ENCODE data around the gene SLC22A23. TPM values are rescaled to one million over a fixed set of nuclear protein-coding genes. Genes with fewer than 3 reads are reported as not detected.

Gene SLC22A23
- total RNA-seq, 1 donor from 2014 or later = 14.6 TPM

DNA sequence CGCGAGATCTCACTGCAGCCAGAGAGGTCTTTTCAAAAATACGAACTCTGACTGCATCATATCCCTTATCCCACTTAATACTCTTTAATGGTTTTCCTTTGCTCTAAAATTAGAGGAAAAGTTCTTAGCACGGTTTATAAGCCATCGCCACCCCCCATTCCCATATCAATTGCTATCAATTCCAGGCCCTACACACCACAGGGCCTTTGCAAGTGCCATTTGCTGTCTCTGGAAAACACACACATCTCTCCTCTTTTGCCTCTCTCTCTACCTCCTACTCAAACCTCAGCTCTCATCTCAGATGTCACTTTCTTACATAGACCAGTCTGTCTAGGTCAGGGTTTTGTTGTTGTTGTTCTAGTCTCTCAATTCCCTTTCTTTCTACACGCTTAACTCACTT lies 9.8 kb downstream of the SLC22A23 start:
- no peak overlapping the region for H3K4me3 Mint-ChIP-seq
- no peaks in the 10 kb centered on the region for H3K27me3 Mint-ChIP-seq (ENCODE audit: low read depth)
- no peak for DNase-seq (ENCODE audit: low read depth, low spot score)
- H3K27ac Mint-ChIP-seq (ENCODE audit: unreplicated experiment) = no peak overlapping the region
- no peaks in the 10 kb centered on the region for H3K9me3 Mint-ChIP-seq
- H3K36me3 Mint-ChIP-seq (ENCODE audit: low read depth) = peaks cover 4% of the 10 kb centered on the region
- TF ChIP-seq, protein P1, sequence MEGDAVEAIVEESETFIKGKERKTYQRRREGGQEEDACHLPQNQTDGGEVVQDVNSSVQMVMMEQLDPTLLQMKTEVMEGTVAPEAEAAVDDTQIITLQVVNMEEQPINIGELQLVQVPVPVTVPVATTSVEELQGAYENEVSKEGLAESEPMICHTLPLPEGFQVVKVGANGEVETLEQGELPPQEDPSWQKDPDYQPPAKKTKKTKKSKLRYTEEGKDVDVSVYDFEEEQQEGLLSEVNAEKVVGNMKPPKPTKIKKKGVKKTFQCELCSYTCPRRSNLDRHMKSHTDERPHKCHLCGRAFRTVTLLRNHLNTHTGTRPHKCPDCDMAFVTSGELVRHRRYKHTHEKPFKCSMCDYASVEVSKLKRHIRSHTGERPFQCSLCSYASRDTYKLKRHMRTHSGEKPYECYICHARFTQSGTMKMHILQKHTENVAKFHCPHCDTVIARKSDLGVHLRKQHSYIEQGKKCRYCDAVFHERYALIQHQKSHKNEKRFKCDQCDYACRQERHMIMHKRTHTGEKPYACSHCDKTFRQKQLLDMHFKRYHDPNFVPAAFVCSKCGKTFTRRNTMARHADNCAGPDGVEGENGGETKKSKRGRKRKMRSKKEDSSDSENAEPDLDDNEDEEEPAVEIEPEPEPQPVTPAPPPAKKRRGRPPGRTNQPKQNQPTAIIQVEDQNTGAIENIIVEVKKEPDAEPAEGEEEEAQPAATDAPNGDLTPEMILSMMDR (conservative IDR thresholded peaks at IDR 0.05) = no peak
- H3K4me1 Mint-ChIP-seq = peaks cover 25% of the 10 kb centered on the region

- H3K27me3 Mint-ChIP-seq (ENCODE audit: low read depth) = no peaks in the 10 kb centered on the region
- H3K36me3 Mint-ChIP-seq (ENCODE audit: low read depth) = peaks cover 4% of the 10 kb centered on the region
These were observed 10.7 kb downstream of the SLC22A23 start for GRCh38 chr6:3446184-3446583.

GRCh38 chr6:3444276-3445088 lies 12.4 kb downstream of the SLC22A23 start:
- Mint-ChIP-seq H3K4me1 (peaks cover 25% of the 10 kb centered on the region), H3K9me3 (no peaks in the 10 kb centered on the region), H3K4me3 (peak overlapping the region; percentile 21), H3K36me3 (ENCODE audit: low read depth) (no peaks in the 10 kb centered on the region), H3K27ac (ENCODE audit: unreplicated experiment) (peak overlapping the region; percentile 7), H3K27me3 (ENCODE audit: low read depth) (no peaks in the 10 kb centered on the region)
- TF ChIP-seq, protein P1 (conservative IDR thresholded peaks at IDR 0.05) = no peak
- DNase-seq (ENCODE audit: low read depth, low spot score) = no peak

More at GRCh38 chr6:3446184-3446583, 10.7 kb downstream of the SLC22A23 start:
- Mint-ChIP-seq H3K27ac (ENCODE audit: unreplicated experiment) (no peak overlapping the region), H3K4me1 (peaks cover 25% of the 10 kb centered on the region), H3K9me3 (no peaks in the 10 kb centered on the region), H3K4me3 (no peak overlapping the region)
- DNase-seq (ENCODE audit: low read depth, low spot score) = no peak
- TF ChIP-seq, protein P1 (conservative IDR thresholded peaks at IDR 0.05) = no peak

- no peaks in the 10 kb centered on the region for H3K9me3 Mint-ChIP-seq
- H3K27ac Mint-ChIP-seq (ENCODE audit: unreplicated experiment) = no peak overlapping the region
- no peaks in the 10 kb centered on the region for H3K27me3 Mint-ChIP-seq (ENCODE audit: low read depth)
- no peak for DNase-seq (ENCODE audit: low read depth, low spot score)
- no peaks in the 10 kb centered on the region for H3K36me3 Mint-ChIP-seq (ENCODE audit: low read depth)
- peaks cover 25% of the 10 kb centered on the region for H3K4me1 Mint-ChIP-seq
- TF ChIP-seq, protein P1 (conservative IDR thresholded peaks at IDR 0.05) = no peak
- H3K4me3 Mint-ChIP-seq = no peak overlapping the region
These were observed 13.7 kb downstream of the SLC22A23 start for GRCh38 chr6:3443221-3443515.

- DNase-seq (ENCODE audit: low read depth, low spot score) = no peak
- Mint-ChIP-seq H3K36me3 (ENCODE audit: low read depth) (no peaks in the 10 kb centered on the region), H3K4me1 (peaks cover 29% of the 10 kb centered on the region), H3K27ac (ENCODE audit: unreplicated experiment) (no peak overlapping the region), H3K4me3 (no peak overlapping the region), H3K9me3 (no peaks in the 10 kb centered on the region), H3K27me3 (ENCODE audit: low read depth) (no peaks in the 10 kb centered on the region)
- TF ChIP-seq, protein P1 (conservative IDR thresholded peaks at IDR 0.05) = no peak
These were observed 14.2 kb downstream of the SLC22A23 start for GRCh38 chr6:3442431-3443220.
